HEK293T (cell line): ENCODE data around the gene SFTA2.

Experiments
- CTCF ChIA-PET: fragments of 350-600 bp; formaldehyde crosslinking; extraction: SDS; loops from one replicate; lab custom pipeline; 2021; ENCODE audit warnings: antibody characterized with exemption, inconsistent platforms; lab: Yijun Ruan, JAX
- POLR2A ChIA-PET: fragments of 350-600 bp; formaldehyde crosslinking; extraction: SDS; loops from one replicate; lab custom pipeline; 2020; ENCODE audit warnings: antibody characterized with exemption, inconsistent platforms; lab: Yijun Ruan, JAX
- DNase-seq: peaks from one replicate; pipeline ENCODE4 v3.0.0; 2012; ENCODE audit warnings: mixed read lengths; ENCODE audit errors: extremely low spot score
- ARNT ChIP-seq: fragments of 450-650 bp; IDR thresholded peaks from 2 replicates; pipeline ENCODE4 v1.6.1; 2017; ENCODE audit warnings: mild to moderate bottlenecking
- BHLHE40 ChIP-seq: fragments of 450-650 bp; IDR thresholded peaks from 2 replicates; pipeline ENCODE4 v1.6.1; 2016; ENCODE audit warnings: mild to moderate bottlenecking, moderate library complexity, borderline replicate concordance
- CTBP1 ChIP-seq: fragments of 450-650 bp; IDR thresholded peaks from 2 replicates; pipeline ENCODE4 v1.6.1; 2016; ENCODE audit warnings: borderline replicate concordance
- ELF4 ChIP-seq: fragments of 450-650 bp; IDR thresholded peaks from 2 replicates; pipeline ENCODE4 v1.6.1; 2017; ENCODE audit warnings: antibody characterized with exemption
- FOXA1 ChIP-seq: fragments of 450-650 bp; IDR thresholded peaks from 2 replicates; pipeline ENCODE4 v1.6.1; 2016; ENCODE audit warnings: mild to moderate bottlenecking
- FOXK2 ChIP-seq: fragments of 450-650 bp; IDR thresholded peaks from 2 replicates; pipeline ENCODE4 v1.6.1; 2016; ENCODE audit warnings: mild to moderate bottlenecking
- FOXM1 ChIP-seq: fragments of 450-650 bp; IDR thresholded peaks from 2 replicates; pipeline ENCODE4 v1.6.1; 2017; ENCODE audit warnings: mild to moderate bottlenecking, borderline replicate concordance
- HDGF ChIP-seq: fragments of 450-650 bp; IDR thresholded peaks from 2 replicates; pipeline ENCODE4 v1.6.1; 2017; ENCODE audit warnings: antibody characterized with exemption, borderline replicate concordance
- L3MBTL2 ChIP-seq: fragments of 450-650 bp; conservative IDR thresholded peaks from 2 replicates; pipeline ENCODE4 v1.6.1; 2016; ENCODE audit warnings: mild to moderate bottlenecking
- LEF1 ChIP-seq: fragments of 450-650 bp; IDR thresholded peaks from 2 replicates; pipeline ENCODE4 v1.6.1; 2017; ENCODE audit warnings: mild to moderate bottlenecking, borderline replicate concordance
- NFRKB ChIP-seq: fragments of 450-650 bp; IDR thresholded peaks from 2 replicates; pipeline ENCODE4 v1.6.1; 2016; ENCODE audit warnings: mild to moderate bottlenecking, moderate library complexity
- PKNOX1 ChIP-seq: fragments of 450-650 bp; IDR thresholded peaks from 2 replicates; pipeline ENCODE4 v1.6.1; 2016
- SP1 ChIP-seq: fragments of 450-650 bp; IDR thresholded peaks from 2 replicates; pipeline ENCODE4 v1.6.1; 2017
- SUZ12 ChIP-seq: fragments of 450-650 bp; IDR thresholded peaks from 2 replicates; pipeline ENCODE4 v1.6.1; 2016; ENCODE audit warnings: mild to moderate bottlenecking
- TARDBP ChIP-seq: fragments of 450-650 bp; IDR thresholded peaks from 2 replicates; pipeline ENCODE4 v1.6.1; 2016
- ZNF384 ChIP-seq: fragments of 450-650 bp; IDR thresholded peaks from 2 replicates; pipeline ENCODE4 v1.6.1; 2016

The SFTA2 gene

DNA sequence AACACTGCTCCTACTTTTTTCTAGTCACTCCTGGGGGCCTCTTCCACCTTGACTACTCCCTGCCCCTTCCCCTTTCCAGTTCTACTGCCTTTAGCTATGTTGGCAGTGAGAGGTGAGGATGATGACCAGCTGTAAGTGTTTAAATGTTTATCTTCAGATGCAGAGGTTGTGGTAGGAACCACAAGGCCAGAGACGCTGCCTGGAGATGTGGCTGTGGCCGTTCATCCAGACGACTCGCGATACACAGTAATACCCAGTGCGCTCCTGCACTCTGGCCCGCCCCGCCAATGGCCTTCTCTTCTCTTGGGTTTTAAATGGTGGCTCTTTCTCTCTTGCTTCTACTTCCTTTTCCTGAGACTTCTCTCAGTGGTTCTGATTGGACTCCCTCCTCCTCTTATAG lies 13.3 kb downstream of the SFTA2 start:
- no peak for DNase-seq
- ChIA-PET POLR2A (interaction anchor here (1.0 kb wide), 1 partner anchor 161 kb away, joined by 3 read pairs; no protein-coding TSS in a partner anchor), CTCF (no interaction called here)
- TF ChIP-seq ELF4 (no peak), BHLHE40 (no peak), FOXM1 (no peak), LEF1 (no peak), CTBP1 (no peak), ARNT (no peak), L3MBTL2 (no peak)

DNA sequence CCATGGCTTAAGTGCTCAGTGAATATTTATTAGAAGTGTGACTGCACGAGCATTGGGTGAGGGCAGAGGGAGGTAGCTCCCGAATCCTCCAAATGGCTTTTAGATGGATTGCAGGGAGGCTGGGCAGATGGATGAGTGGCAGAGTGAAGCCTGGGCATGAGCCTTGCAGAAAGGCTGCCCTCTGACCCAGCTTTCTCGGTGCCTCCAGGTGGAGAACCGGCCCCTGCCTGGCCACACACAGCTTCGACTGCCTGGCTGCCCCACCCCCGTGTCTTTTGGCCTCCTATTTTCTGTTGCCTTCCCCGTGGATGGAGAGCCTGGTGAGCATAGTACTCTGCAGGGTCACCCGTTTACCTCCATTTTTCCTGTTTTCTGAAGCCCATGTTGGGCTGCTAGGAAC lies 14.5 kb downstream of the SFTA2 start:
- CTCF ChIA-PET: no interaction called here
- POLR2A ChIA-PET: interaction anchor here (0.6 to 1.1 kb wide), 3 partner anchors 8 to 25 kb away, joined by 3 to 4 read pairs (median 4); no protein-coding TSS in a partner anchor
- TF ChIP-seq TARDBP: no peak
- TF ChIP-seq SUZ12: no peak
- no peak for TF ChIP-seq CTBP1
- TF ChIP-seq ZNF384: no peak
- TF ChIP-seq LEF1: no peak
- no peak for TF ChIP-seq ARNT
- TF ChIP-seq FOXA1: no peak
- TF ChIP-seq FOXM1: no peak
- no peak for TF ChIP-seq BHLHE40
- no peak for TF ChIP-seq SP1
- no peak for TF ChIP-seq FOXK2
- no peak for TF ChIP-seq NFRKB
- no peak for TF ChIP-seq PKNOX1
- no peak for TF ChIP-seq HDGF
- TF ChIP-seq L3MBTL2: no peak
- TF ChIP-seq ELF4: no peak
- no peak for DNase-seq

GRCh38 chr6:30917041-30917440 lies 14.9 kb downstream of the SFTA2 start:
- CTCF ChIA-PET: no interaction called here
- TF ChIP-seq ARNT (no peak), LEF1 (no peak), SUZ12 (no peak), FOXA1 (no peak), L3MBTL2 (no peak), NFRKB (no peak), ZNF384 (no peak), PKNOX1 (no peak), FOXK2 (no peak), BHLHE40 (no peak), SP1 (no peak), HDGF (no peak)
- POLR2A ChIA-PET: interaction anchor here (0.6 to 1.1 kb wide), 4 partner anchors 8 to 25 kb away, joined by 3 to 4 read pairs (median 4); no protein-coding TSS in a partner anchor
- DNase-seq: no peak

GRCh38 chr6:30915591-30915946 lies 16.4 kb downstream of the SFTA2 start:
- ChIA-PET POLR2A (interaction anchor here (1.2 kb wide), 2 partner anchors 40 to 163 kb away, joined by 3 to 5 read pairs; no protein-coding TSS in a partner anchor), CTCF (interaction anchor here (0.7 to 4.0 kb wide), 10 partner anchors 9 to 172 kb away, joined by 3 to 37 read pairs (median 4); no protein-coding TSS in a partner anchor)
- peak; percentile 71 for DNase-seq
- TF ChIP-seq SUZ12 (no peak), ZNF384 (no peak; the same call in 1 of the 2 replicates), CTBP1 (no peak), FOXK2 (no peak), SP1 (no peak), HDGF (no peak), L3MBTL2 (no peak), LEF1 (no peak)

DNA sequence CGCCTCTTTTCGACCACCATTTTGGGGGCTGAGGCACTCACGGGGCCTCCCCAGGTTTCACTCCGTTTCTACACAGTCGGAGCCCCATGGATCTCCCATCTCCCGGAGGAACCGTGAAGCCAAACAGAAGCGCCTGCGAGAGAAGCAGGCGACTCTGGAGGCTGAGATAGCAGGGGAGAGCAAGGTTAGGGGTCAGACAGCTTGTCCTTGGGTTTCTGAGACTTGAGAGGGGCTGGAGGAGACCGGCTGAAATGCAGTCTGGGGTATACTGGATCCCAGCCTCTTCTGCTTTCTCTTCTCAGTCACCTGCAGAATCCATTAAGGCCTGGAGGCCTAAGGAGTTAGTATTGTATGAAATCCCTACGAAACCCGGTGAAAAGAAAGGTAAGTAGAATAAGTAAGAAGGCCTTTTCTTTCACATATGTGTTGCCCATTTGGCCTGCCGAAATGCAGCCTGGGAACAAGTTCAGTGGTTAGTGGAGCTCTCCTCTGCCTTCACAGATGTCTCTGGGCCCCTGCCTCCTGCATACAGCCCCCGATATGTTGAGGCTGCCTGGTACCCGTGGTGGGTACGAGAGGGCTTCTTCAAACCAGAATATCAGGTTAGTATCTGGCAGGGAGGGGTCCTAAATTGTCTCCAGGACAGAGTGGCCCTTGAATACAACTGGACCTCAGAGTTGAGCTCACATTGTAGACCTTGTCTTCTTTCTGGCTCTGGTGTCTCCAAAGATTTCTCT lies 16.9 kb downstream of the SFTA2 start:
- no peak for TF ChIP-seq ELF4
- TF ChIP-seq HDGF: no peak
- TF ChIP-seq L3MBTL2: no peak
- TF ChIP-seq PKNOX1: no peak
- no peak for TF ChIP-seq BHLHE40
- no peak for TF ChIP-seq FOXM1
- no peak for TF ChIP-seq CTBP1
- no peak for TF ChIP-seq TARDBP
- TF ChIP-seq SP1: no peak
- no peak for TF ChIP-seq LEF1
- TF ChIP-seq FOXK2: no peak
- no peak for TF ChIP-seq NFRKB
- no peak for TF ChIP-seq SUZ12
- TF ChIP-seq FOXA1: no peak
- no peak for TF ChIP-seq ZNF384
- no peak for TF ChIP-seq ARNT
- DNase-seq: no peak
- CTCF ChIA-PET: interaction anchor here (0.8 to 4.0 kb wide), 8 partner anchors 33 to 172 kb away, joined by 3 to 37 read pairs (median 5); no protein-coding TSS in a partner anchor
- POLR2A ChIA-PET: interaction anchor here (1.2 to 1.8 kb wide), 5 partner anchors 11 to 172 kb away, joined by 3 to 7 read pairs (median 5); no protein-coding TSS in a partner anchor
